Measurements from ENCODE around the gene PPM1B. TPM values are rescaled to one million over a fixed set of nuclear protein-coding genes. Genes with fewer than 3 reads are reported as not detected.

The PPM1B gene
- total and polyA plus RNA-seq, 9 of the 15 experiments (the other 6 are each of a cell fraction or from before 2014, with no cell fraction given) = 8.9 to 44.0 (median 28.6) TPM

DNA sequence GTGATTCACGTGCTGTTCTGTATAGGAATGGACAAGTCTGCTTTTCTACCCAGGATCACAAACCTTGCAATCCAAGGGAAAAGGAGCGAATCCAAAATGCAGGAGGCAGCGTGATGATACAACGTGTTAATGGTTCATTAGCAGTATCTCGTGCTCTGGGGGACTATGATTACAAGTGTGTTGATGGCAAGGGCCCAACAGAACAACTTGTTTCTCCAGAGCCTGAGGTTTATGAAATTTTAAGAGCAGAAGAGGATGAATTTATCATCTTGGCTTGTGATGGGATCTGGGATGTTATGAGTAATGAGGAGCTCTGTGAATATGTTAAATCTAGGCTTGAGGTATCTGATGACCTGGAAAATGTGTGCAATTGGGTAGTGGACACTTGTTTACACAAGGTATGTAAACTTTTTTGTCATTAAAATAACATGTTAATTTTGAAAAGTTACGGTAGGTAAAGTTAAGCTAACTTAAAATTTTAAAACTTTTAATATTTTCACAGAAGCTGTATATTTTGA lies 33.0 kb downstream of the PPM1B start:
- FAIRE-seq = no peak
- WGBS (ENCODE audit: insufficient coverage, low coverage, missing lambda C conversion rate) = 86% methylated on average over 6 of the region's 6 CpGs
- H3K79me2 ChIP-seq (ENCODE audit: control insufficient read depth, insufficient read depth, low read length) = peaks cover 57% of the 10 kb centered on the region
- intact Hi-C loops (cut with micrococcal nuclease) (no loop called here), in situ Hi-C loops (cut with MboI) (no loop called here)
- no TSS peak for BruUV-seq (replicated peaks)
- H3K4me1 ChIP-seq (replicated peaks in 1 of 2; ENCODE audit: control insufficient read depth in 2 of 2, insufficient read depth in 2 of 2, low read length in 2 of 2) = no peaks in the 10 kb centered on the region; a peak in 1 of 5 replicates
- no peaks in the 10 kb centered on the region for H3K9me1 ChIP-seq (ENCODE audit: control insufficient read depth, insufficient read depth, low read length)
- no peaks in the 10 kb centered on the region for H3K9me3 ChIP-seq (replicated peaks; ENCODE audit: control insufficient read depth, insufficient read depth, low read depth, low read length)
- no peak overlapping the region for H3K4me3 ChIP-seq
- H3K4me2 ChIP-seq (ENCODE audit: insufficient read depth, low read length) = no peak overlapping the region
- TF ChIP-seq ZNF217 (CRISPR knock-in tag; IDR thresholded peaks at IDR 0.05) = no peak
- TF ChIP-seq, protein P1, sequence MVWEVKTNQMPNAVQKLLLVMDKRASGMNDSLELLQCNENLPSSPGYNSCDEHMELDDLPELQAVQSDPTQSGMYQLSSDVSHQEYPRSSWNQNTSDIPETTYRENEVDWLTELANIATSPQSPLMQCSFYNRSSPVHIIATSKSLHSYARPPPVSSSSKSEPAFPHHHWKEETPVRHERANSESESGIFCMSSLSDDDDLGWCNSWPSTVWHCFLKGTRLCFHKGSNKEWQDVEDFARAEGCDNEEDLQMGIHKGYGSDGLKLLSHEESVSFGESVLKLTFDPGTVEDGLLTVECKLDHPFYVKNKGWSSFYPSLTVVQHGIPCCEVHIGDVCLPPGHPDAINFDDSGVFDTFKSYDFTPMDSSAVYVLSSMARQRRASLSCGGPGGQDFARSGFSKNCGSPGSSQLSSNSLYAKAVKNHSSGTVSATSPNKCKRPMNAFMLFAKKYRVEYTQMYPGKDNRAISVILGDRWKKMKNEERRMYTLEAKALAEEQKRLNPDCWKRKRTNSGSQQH (CRISPR knock-in tag; IDR thresholded peaks at IDR 0.05) = no peak
- no peak for TF ChIP-seq STAT6 (CRISPR knock-in tag; IDR thresholded peaks at IDR 0.05)
- TF ChIP-seq ZBTB26 (CRISPR knock-in tag; IDR thresholded peaks at IDR 0.05) = no peak
- no peak for TF ChIP-seq POLR2A (conservative IDR thresholded peaks at IDR 0.05)
- TF ChIP-seq ADNP (tag; IDR thresholded peaks at IDR 0.05) = no peak
- no peak for TF ChIP-seq THRA (IDR thresholded peaks at IDR 0.05)
- no peak overlapping the region for H3K9ac ChIP-seq (ENCODE audit: insufficient read depth in 1 of 2, low read depth in 2 of 2, low read length in 2 of 2)
- no peaks in the 10 kb centered on the region for H4K20me1 ChIP-seq (replicated peaks; ENCODE audit: control insufficient read depth, insufficient read depth, low read length)
- ATAC-seq = no peak
- no peaks in the 10 kb centered on the region for H3K27me3 ChIP-seq (ENCODE audit: control insufficient read depth in 2 of 2, insufficient read depth in 2 of 2, low read length in 2 of 2)
- no peak overlapping the region for H2AFZ ChIP-seq (ENCODE audit: low read depth, low read length)
- H3K27ac ChIP-seq (ENCODE audit: extremely low read depth, low read depth, low read length) = no peak overlapping the region
- CTCF ChIA-PET (ENCODE audit: low intra/inter-chr PET ratio) = no interaction called here
- H3K36me3 ChIP-seq (ENCODE audit: control insufficient read depth, insufficient read depth, low read length) = peaks cover 15% of the 10 kb centered on the region
- POLR2A ChIA-PET = interaction anchor here (0.5 to 1.4 kb wide), 4 partner anchors 12 to 212 kb away, joined by 3 to 5 read pairs (median 3); no protein-coding TSS in a partner anchor
- no peak for DNase-seq (ENCODE audit: extremely low read depth in 1 of 4, low spot score in 3 of 4)

Data from K562 (cell line).